ENCODE measurements around the gene CEP170B.

DNA sequence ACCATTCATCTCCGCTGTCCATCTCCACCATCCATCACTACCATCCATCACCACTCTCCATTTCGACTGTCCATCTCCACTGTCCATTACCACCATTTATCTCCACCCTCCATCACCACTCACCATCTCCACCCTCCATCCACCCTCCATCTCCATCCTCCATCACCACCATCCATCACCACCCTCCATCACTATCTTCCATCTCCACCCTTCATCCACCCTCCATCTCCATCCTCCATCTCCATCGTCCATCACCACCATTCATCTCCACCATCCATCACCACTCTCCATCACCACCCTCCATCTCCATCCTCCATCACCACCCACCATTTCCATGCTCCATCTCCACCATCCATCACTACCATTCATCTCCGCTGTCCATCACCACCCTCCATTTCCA, 5.2 kb upstream of the CEP170B start:
- TF ChIP-seq POLR2AphosphoS5 (IDR thresholded peaks at IDR 0.05; ENCODE audit: low read depth, low read length) = no peak
- no peak for TF ChIP-seq TAF1 (IDR thresholded peaks at IDR 0.05; ENCODE audit: borderline replicate concordance, low read depth, low read length)
